HepG2 (cell line): ENCODE data around the gene NXN. TPM values are rescaled to one million over a fixed set of nuclear protein-coding genes. Genes with fewer than 3 reads are reported as not detected.

Experiments
- ATM ChIP-seq: fragments of 450-650 bp; IDR thresholded peaks from 2 replicates; pipeline ENCODE4 v1.7.1; 2017; ENCODE audit warnings: mild to moderate bottlenecking, borderline replicate concordance
- JUND ChIP-seq: sonication (generic); formaldehyde crosslinking; IDR thresholded peaks from 2 replicates; pipeline ENCODE4 v1.8.0; 2022; ENCODE audit warnings: mild to moderate bottlenecking, missing genetic modification reagents
- NFIB ChIP-seq: sonication (generic); formaldehyde crosslinking; IDR thresholded peaks from 2 replicates; pipeline ENCODE4 v1.9.0; 2021; ENCODE audit warnings: missing genetic modification reagents, mild to moderate bottlenecking, borderline replicate concordance
- SMYD3 ChIP-seq: sonication (generic); formaldehyde crosslinking; IDR thresholded peaks from 2 replicates; pipeline ENCODE4 v1.8.1; 2023; ENCODE audit warnings: mild to moderate bottlenecking, missing genetic modification reagents
- SPEN ChIP-seq: sonication (generic); formaldehyde crosslinking; IDR thresholded peaks from 2 replicates; pipeline ENCODE4 v1.5.1; 2020; ENCODE audit warnings: low read depth, mild to moderate bottlenecking, missing genetic modification reagents
- TFDP2 ChIP-seq: sonication (generic); formaldehyde crosslinking; IDR thresholded peaks from 2 replicates; pipeline ENCODE4 v1.4.0; 2020; ENCODE audit warnings: missing genetic modification reagents
- ZBTB2 ChIP-seq: sonication (generic); formaldehyde crosslinking; IDR thresholded peaks from 2 replicates; pipeline ENCODE4 v1.8.0; 2022; ENCODE audit warnings: low read depth, missing genetic modification reagents
- ZFP1 ChIP-seq: IDR thresholded peaks from 2 replicates; pipeline ENCODE4 v1.6.1; 2016
- ZFX ChIP-seq: sonication (generic); formaldehyde crosslinking; IDR thresholded peaks from 2 replicates; pipeline ENCODE4 v1.4.0; 2020; ENCODE audit warnings: mild to moderate bottlenecking, low read depth, missing genetic modification reagents, moderate library complexity
- ZNF335 ChIP-seq: sonication (generic); formaldehyde crosslinking; IDR thresholded peaks from 2 replicates; pipeline ENCODE4 v1.4.0; 2020; ENCODE audit warnings: missing genetic modification reagents
- ZNF354B ChIP-seq: sonication (generic); formaldehyde crosslinking; IDR thresholded peaks from 2 replicates; pipeline ENCODE4 v1.8.0; 2022; ENCODE audit warnings: mild to moderate bottlenecking, missing genetic modification reagents
- ZNF510 ChIP-seq: sonication (generic); formaldehyde crosslinking; IDR thresholded peaks from 2 replicates; pipeline ENCODE4 v1.4.0; 2020; ENCODE audit warnings: low read depth, mild to moderate bottlenecking, missing genetic modification reagents
- ZNF768 ChIP-seq: sonication (generic); formaldehyde crosslinking; IDR thresholded peaks from 2 replicates; pipeline ENCODE4 v1.4.0; 2020; ENCODE audit warnings: missing genetic modification reagents
- polyA plus RNA-seq, 8 experiments: library from polyadenylated mRNA; depleted of rRNA in 3 of 8; stranded (reverse) in 7 of 8; unstranded in 1 of 8; fragments of >200 nt; fragmentation: Illumina TruSeq in 4 of 8; extraction: Trizol in 4 of 8; gene quantifications; 2 replicates each; pipeline versions ENCODE4 v1.2.1 to v1.2.3, GENCODE V29; 2011 to 2016; ENCODE audit warnings: low read depth in 4 of 8, missing spikeins in 1 of 8, mixed read lengths in 1 of 8; ENCODE audit not compliant: insufficient read depth in 1 of 8
- total RNA-seq, 5 experiments: library from RNA; depleted of rRNA; stranded (reverse); fragments of >200 nt; fragmentation: Illumina TruSeq; extraction: Trizol; gene quantifications; 2 replicates each; pipeline ENCODE4 v1.2.3, GENCODE V29; 2016; ENCODE audit warnings: low read depth in 1 of 5
- TF ChIP-seq, protein P1 (sequence below): sonication (generic); formaldehyde crosslinking; IDR thresholded peaks from 2 replicates; pipeline ENCODE4 v1.4.0; 2020; ENCODE audit warnings: missing genetic modification reagents, mild to moderate bottlenecking, borderline replicate concordance
- TF ChIP-seq, protein P2 (sequence below): sonication (generic); formaldehyde crosslinking; IDR thresholded peaks from 2 replicates; pipeline ENCODE4 v1.4.0; 2020; ENCODE audit warnings: missing genetic modification reagents, mild to moderate bottlenecking, borderline replicate concordance
- TF ChIP-seq, protein P3 (sequence below): sonication (generic); formaldehyde crosslinking; IDR thresholded peaks from 2 replicates; pipeline ENCODE4 v1.4.0; 2020; ENCODE audit warnings: mild to moderate bottlenecking, missing genetic modification reagents
- TF ChIP-seq, protein P4 (sequence below): IDR thresholded peaks from 2 replicates; pipeline ENCODE4 v1.6.1; 2016
- TF ChIP-seq, protein P5 (sequence below): sonication (generic); formaldehyde crosslinking; conservative IDR thresholded peaks from 2 replicates; pipeline ENCODE4 v1.4.0; 2020; ENCODE audit warnings: mild to moderate bottlenecking, missing genetic modification reagents, moderate library complexity

The NXN gene
- total and polyA plus RNA-seq, 2 of the 13 experiments (the other 11 are each of a cell fraction or from before 2014, with no cell fraction given) = 22.2 to 24.3 TPM

- TF ChIP-seq, protein P1, sequence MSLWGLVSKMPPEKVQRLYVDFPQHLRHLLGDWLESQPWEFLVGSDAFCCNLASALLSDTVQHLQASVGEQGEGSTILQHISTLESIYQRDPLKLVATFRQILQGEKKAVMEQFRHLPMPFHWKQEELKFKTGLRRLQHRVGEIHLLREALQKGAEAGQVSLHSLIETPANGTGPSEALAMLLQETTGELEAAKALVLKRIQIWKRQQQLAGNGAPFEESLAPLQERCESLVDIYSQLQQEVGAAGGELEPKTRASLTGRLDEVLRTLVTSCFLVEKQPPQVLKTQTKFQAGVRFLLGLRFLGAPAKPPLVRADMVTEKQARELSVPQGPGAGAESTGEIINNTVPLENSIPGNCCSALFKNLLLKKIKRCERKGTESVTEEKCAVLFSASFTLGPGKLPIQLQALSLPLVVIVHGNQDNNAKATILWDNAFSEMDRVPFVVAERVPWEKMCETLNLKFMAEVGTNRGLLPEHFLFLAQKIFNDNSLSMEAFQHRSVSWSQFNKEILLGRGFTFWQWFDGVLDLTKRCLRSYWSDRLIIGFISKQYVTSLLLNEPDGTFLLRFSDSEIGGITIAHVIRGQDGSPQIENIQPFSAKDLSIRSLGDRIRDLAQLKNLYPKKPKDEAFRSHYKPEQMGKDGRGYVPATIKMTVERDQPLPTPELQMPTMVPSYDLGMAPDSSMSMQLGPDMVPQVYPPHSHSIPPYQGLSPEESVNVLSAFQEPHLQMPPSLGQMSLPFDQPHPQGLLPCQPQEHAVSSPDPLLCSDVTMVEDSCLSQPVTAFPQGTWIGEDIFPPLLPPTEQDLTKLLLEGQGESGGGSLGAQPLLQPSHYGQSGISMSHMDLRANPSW = peak; percentile 71; the same call in 1 of the 2 replicates
- TF ChIP-seq, protein P2, sequence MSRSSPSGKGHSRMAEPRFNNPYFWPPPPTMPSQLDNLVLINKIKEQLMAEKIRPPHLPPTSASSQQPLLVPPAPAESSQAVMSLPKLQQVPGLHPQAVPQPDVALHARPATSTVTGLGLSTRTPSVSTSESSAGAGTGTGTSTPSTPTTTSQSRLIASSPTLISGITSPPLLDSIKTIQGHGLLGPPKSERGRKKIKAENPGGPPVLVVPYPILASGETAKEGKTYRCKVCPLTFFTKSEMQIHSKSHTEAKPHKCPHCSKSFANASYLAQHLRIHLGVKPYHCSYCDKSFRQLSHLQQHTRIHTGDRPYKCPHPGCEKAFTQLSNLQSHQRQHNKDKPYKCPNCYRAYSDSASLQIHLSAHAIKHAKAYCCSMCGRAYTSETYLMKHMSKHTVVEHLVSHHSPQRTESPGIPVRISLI (CRISPR knock-in tag) = peak; percentile 100
- peak; percentile 29; the same call in 1 of the 2 replicates for TF ChIP-seq SPEN
- TF ChIP-seq ZNF510 (CRISPR knock-in tag) = no peak
- TF ChIP-seq, protein P3, sequence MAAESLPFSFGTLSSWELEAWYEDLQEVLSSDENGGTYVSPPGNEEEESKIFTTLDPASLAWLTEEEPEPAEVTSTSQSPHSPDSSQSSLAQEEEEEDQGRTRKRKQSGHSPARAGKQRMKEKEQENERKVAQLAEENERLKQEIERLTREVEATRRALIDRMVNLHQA = no peak
- TF ChIP-seq, protein P4, sequence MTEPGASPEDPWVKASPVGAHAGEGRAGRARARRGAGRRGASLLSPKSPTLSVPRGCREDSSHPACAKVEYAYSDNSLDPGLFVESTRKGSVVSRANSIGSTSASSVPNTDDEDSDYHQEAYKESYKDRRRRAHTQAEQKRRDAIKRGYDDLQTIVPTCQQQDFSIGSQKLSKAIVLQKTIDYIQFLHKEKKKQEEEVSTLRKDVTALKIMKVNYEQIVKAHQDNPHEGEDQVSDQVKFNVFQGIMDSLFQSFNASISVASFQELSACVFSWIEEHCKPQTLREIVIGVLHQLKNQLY = peak; percentile 91
- TF ChIP-seq ZBTB2 = peak; percentile 43; the same call in 1 of the 2 replicates
- no peak for TF ChIP-seq ATM
- TF ChIP-seq ZFX = peak; percentile 32; the same call in 1 of the 2 replicates
- peak; percentile 83; the same call in 1 of the 2 replicates for TF ChIP-seq ZNF335 (CRISPR knock-in tag)
- TF ChIP-seq ZNF768 = no peak
- peak; percentile 91 for TF ChIP-seq SMYD3 (CRISPR knock-in tag)
- TF ChIP-seq TFDP2 (CRISPR knock-in tag) = peak; percentile 48; the same call in 1 of the 2 replicates
- TF ChIP-seq NFIB = no peak
- TF ChIP-seq, protein P5, sequence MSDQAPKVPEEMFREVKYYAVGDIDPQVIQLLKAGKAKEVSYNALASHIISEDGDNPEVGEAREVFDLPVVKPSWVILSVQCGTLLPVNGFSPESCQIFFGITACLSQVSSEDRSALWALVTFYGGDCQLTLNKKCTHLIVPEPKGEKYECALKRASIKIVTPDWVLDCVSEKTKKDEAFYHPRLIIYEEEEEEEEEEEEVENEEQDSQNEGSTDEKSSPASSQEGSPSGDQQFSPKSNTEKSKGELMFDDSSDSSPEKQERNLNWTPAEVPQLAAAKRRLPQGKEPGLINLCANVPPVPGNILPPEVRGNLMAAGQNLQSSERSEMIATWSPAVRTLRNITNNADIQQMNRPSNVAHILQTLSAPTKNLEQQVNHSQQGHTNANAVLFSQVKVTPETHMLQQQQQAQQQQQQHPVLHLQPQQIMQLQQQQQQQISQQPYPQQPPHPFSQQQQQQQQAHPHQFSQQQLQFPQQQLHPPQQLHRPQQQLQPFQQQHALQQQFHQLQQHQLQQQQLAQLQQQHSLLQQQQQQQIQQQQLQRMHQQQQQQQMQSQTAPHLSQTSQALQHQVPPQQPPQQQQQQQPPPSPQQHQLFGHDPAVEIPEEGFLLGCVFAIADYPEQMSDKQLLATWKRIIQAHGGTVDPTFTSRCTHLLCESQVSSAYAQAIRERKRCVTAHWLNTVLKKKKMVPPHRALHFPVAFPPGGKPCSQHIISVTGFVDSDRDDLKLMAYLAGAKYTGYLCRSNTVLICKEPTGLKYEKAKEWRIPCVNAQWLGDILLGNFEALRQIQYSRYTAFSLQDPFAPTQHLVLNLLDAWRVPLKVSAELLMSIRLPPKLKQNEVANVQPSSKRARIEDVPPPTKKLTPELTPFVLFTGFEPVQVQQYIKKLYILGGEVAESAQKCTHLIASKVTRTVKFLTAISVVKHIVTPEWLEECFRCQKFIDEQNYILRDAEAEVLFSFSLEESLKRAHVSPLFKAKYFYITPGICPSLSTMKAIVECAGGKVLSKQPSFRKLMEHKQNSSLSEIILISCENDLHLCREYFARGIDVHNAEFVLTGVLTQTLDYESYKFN (CRISPR knock-in tag) = peak; percentile 97
- TF ChIP-seq JUND (CRISPR knock-in tag) = peak; percentile 75; the same call in 1 of the 2 replicates
- TF ChIP-seq ZNF354B (CRISPR knock-in tag) = no peak
- TF ChIP-seq ZFP1 = peak; percentile 85
Observed at GRCh38 chr17:930258-930657, 49.3 kb downstream of the NXN start (continued).
